GM12873 (cell line): Measurements from ENCODE around the gene SP2.

Experiments used
- TF ChIP-seq, protein P1 (sequence below): IDR thresholded peaks from 2 replicates; pipeline ENCODE4 v1.5.1; 2012; ENCODE audit warnings: low read depth, mild to moderate bottlenecking, moderate library complexity, low read length, control low read depth; ENCODE audit not compliant: insufficient read depth; ENCODE audit errors: missing control alignments

SP2 gene

DNA sequence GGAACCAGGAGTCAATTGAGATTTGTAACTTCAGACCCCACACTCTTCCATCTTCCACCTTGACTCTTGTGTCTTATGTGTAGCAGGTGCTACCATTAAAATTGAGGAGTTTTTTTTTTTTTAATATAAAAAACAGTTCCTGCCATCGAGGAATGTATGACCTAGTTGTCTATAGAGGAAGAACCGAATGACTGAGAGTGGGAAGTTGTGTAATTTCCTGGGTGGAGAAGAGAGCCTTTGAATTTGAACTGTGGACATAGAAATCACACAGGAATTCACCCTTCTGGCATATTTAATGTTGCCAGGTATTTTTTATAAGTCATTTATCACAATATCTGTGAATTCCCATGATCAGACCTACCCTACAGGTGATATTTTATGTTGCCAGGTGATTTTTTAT, 22.0 kb downstream of the SP2 start:
- TF ChIP-seq, protein P1, sequence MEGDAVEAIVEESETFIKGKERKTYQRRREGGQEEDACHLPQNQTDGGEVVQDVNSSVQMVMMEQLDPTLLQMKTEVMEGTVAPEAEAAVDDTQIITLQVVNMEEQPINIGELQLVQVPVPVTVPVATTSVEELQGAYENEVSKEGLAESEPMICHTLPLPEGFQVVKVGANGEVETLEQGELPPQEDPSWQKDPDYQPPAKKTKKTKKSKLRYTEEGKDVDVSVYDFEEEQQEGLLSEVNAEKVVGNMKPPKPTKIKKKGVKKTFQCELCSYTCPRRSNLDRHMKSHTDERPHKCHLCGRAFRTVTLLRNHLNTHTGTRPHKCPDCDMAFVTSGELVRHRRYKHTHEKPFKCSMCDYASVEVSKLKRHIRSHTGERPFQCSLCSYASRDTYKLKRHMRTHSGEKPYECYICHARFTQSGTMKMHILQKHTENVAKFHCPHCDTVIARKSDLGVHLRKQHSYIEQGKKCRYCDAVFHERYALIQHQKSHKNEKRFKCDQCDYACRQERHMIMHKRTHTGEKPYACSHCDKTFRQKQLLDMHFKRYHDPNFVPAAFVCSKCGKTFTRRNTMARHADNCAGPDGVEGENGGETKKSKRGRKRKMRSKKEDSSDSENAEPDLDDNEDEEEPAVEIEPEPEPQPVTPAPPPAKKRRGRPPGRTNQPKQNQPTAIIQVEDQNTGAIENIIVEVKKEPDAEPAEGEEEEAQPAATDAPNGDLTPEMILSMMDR = no peak

DNA sequence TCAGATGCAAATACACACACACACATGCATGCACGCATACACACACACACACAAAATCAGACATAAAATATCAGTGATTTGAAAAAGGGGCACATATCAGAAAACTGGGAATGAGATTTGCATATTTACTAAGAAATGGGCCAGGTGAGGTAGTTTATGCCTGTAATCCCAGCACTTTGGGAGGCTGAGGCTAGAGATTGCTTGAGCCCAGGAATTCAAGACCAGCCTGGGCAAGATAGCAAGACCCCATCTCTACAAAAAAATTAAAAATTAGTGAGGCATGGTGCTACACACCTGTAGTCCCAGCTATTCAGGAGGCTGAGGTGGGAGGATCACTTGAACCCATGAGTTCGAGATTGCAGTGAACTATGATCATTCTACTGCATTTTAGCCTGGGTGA, 23.0 kb downstream of the SP2 start:
- TF ChIP-seq, protein P1 = no peak

DNA sequence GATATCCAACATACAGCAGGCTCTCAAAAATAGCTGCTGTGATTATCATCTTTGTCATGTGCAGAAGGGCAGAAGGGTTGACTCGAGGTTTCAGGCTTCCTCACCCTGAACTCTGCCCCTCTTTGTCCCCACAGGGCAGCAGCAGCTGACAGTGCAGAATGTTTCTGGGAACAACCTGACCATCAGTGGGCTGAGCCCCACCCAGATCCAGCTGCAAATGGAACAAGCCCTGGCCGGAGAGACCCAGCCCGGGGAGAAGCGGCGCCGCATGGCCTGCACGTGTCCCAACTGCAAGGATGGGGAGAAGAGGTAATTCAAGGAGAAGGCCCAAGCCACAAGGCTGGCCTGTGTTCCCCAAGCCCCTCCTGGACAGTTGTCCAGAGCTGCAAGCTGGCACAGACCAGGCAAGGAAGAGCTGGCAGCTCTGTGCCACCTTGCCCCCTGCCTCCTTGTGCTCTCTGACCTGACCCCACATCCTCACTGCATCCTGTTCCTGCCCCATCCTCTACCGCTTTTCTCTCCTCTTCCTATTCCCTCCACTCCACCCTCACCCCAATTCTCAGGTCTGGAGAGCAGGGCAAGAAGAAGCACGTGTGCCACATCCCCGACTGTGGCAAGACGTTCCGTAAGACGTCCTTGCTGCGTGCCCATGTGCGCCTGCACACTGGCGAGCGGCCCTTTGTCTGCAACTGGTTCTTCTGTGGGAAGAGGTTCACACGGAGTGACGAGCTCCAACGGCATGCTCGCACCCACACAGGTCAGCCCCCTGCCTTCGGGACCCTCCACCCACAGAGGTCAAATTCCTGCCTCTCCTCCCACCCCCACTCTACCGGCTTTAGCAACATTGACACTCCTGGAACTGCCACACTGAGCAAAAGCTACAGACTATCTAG, 29.0 kb downstream of the SP2 start:
- TF ChIP-seq, protein P1 = no peak

DNA sequence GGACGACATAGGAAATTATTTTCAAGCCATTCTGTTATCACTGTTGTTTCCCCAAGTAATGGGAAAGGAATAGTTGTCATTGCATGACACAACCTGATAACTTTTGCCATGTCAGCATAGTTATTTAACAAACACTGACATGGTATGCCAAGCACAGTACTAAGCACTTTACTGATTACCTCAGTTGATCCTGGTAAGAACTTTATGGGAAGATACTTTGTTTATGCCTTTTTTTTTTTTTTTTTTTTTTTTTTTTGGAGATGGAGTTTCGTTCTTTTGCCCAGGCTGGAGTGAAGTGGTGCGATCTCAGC, 29.6 kb downstream of the SP2 start:
- TF ChIP-seq, protein P1 = no peak

DNA sequence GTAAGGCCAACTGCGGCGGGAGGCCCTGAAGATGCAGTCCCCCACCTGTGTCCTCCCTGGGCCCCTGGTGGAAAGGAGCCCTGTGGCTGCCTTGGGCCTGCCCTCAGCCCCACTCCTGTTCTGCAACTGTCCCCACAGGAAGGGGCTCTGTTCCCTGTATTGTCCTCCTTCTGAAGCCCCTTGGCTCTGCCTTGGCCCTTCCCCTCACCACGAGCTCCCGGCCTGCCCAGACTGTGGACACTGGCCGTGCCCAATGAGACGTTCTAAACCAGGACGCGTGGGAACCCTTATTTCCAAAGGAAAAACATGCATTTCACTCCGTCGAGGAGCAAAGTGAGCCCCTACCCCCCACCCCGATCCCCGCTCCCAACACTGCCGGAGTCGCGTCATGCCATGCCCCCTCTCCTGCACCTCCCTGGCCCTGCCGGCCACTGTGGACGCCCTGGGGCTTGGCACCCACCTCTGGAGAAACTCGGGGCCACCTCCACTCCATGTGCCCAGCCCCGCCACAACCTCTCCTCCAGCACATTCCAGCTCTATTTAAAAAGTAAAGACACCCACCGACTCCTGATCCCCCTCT, 31.9 kb downstream of the SP2 start:
- TF ChIP-seq, protein P1 = no peak

DNA sequence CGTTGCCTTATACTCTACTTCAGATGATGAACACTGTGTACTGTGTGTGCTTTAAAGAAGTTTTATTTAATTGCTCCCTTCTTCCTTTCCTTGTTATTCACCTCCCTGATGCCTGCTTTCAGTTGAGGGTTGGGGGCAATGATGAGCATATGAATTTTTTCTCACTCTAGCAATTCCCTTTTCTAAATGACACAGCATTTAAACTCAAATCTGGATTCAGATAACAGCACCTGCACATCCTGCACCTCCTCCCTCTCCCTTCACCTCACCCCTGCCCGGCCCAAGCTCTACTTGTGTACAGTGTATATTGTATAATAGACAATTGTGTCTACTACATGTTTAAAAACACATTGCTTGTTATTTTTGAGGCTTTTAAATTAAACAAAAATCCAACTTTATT, 32.4 kb downstream of the SP2 start:
- TF ChIP-seq, protein P1 = no peak

DNA sequence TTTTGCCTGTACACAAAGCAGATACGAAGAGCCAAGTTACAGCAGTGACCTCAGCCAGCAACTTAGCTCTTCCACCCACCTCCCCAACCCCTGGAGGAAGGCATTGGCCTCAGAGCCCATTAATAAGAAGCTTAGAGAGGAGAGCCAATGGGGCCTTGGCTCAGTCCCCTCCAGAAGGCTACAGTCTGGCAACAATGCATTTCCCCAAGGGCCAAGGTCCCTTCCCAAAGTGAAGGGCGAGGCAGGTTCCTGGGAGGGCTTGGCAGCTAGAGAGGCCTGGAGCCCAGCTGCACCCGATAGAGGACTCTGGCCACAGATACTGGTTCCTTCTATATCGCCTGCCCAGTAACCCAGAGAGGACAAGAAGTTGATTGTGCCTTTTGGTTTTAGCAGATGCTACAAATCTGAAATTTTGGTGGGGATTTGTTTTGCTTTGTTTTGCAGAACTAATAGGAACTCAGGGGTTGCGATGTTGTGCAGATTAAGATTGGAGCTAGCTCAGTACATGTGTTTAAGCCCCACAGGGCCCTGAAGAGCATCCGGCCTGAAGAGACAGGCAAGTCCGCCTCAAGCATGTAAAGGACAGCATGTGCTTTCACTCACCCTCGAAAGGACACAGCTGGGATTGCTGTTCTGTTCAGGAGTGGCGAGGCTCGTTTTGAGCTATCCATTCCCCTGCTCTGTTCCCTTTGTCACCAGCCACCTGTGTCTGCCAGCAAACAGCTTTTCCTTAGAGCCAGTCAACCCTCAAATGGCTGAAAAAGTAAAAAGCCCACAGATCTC, 33.4 kb downstream of the SP2 start:
- TF ChIP-seq, protein P1 = no peak
